H9 (cell line): ENCODE results near the gene GSTM1. TPM values are rescaled to one million over a fixed set of nuclear protein-coding genes. Genes with fewer than 3 reads are reported as not detected.

Experiments used
- DNase-seq: peaks from one replicate; pipeline ENCODE4 v3.0.0-alpha.2; 2017
- H2AFZ ChIP-seq: one replicate; pipeline ENCODE4 v1.6.1; 2013; ENCODE audit warnings: mild to moderate bottlenecking, low read length, control low read depth, moderate library complexity
- H2AK5ac ChIP-seq: 2 replicates; pipeline ENCODE4 v1.6.1; 2013; ENCODE audit warnings: low read length, control low read depth, mixed read lengths; ENCODE audit not compliant: insufficient read length
- H2BK120ac ChIP-seq: one replicate; pipeline ENCODE4 v1.6.1; 2013; ENCODE audit warnings: low read depth, mild to moderate bottlenecking, low read length, control low read depth, inconsistent platforms; ENCODE audit not compliant: poor library complexity, severe bottlenecking
- H2BK12ac ChIP-seq: 2 replicates; pipeline ENCODE4 v1.6.1; 2013; ENCODE audit warnings: low read length, control low read depth, mixed read lengths, low read depth; ENCODE audit not compliant: insufficient read length
- H2BK15ac ChIP-seq: 2 replicates; pipeline ENCODE4 v1.6.1; 2013; ENCODE audit warnings: low read depth, low read length, control low read depth
- H2BK20ac ChIP-seq: one replicate; pipeline ENCODE4 v1.6.1; 2013; ENCODE audit warnings: low read depth, mild to moderate bottlenecking, low read length, control low read depth, inconsistent platforms; ENCODE audit not compliant: poor library complexity, severe bottlenecking
- H2BK5ac ChIP-seq: 2 replicates; pipeline ENCODE4 v1.6.1; 2013; ENCODE audit warnings: low read length, control low read depth, mixed read lengths; ENCODE audit not compliant: insufficient read length
- H3K14ac ChIP-seq: 2 replicates; pipeline ENCODE4 v1.6.1; 2013; ENCODE audit warnings: low read length, control low read depth; ENCODE audit not compliant: insufficient read depth
- H3K18ac ChIP-seq: 2 replicates; pipeline ENCODE4 v1.6.1; 2013; ENCODE audit warnings: low read depth, mild to moderate bottlenecking, mixed read lengths, low read length, control low read depth; ENCODE audit not compliant: insufficient read length
- H3K23ac ChIP-seq: 2 replicates; pipeline ENCODE4 v1.6.1; 2013; ENCODE audit warnings: low read length, control low read depth, mixed read lengths, low read depth; ENCODE audit not compliant: insufficient read length
- H3K23me2 ChIP-seq: 2 replicates; pipeline ENCODE4 v1.6.1; 2013; ENCODE audit warnings: low read depth, mild to moderate bottlenecking, mixed read lengths, low read length, control low read depth; ENCODE audit not compliant: insufficient read length, poor library complexity, severe bottlenecking
- H3K27ac ChIP-seq: 2 replicates; pipeline ENCODE4 v1.5.1; 2013; ENCODE audit warnings: low read length, control low read depth, mixed read lengths, low read depth; ENCODE audit not compliant: insufficient read length
- H3K27me3 ChIP-seq: 2 replicates; pipeline ENCODE4 v1.6.1; 2013; ENCODE audit warnings: low read length, control low read depth, inconsistent platforms; ENCODE audit not compliant: insufficient read depth
- H3K4ac ChIP-seq: 2 replicates; pipeline ENCODE4 v1.6.1; 2013; ENCODE audit warnings: low read depth, mild to moderate bottlenecking, control low read depth, inconsistent platforms, low read length, moderate library complexity
- H3K4me1 ChIP-seq: 2 replicates; pipeline ENCODE4 v1.6.1; 2013; ENCODE audit warnings: low read length, control low read depth, inconsistent platforms; ENCODE audit not compliant: insufficient read depth
- H3K4me2 ChIP-seq: 2 replicates; pipeline ENCODE4 v1.6.1; 2013; ENCODE audit warnings: low read length, control low read depth, mixed read lengths; ENCODE audit not compliant: insufficient read length, insufficient read depth
- H3K56ac ChIP-seq: 2 replicates; pipeline ENCODE4 v1.6.1; 2013; ENCODE audit warnings: low read depth, mild to moderate bottlenecking, mixed read lengths, low read length, control low read depth; ENCODE audit not compliant: insufficient read length
- H3K79me1 ChIP-seq: 2 replicates; pipeline ENCODE4 v1.6.1; 2013; ENCODE audit warnings: low read depth, mild to moderate bottlenecking, moderate library complexity, low read length, control low read depth, inconsistent platforms; ENCODE audit not compliant: insufficient read depth, poor library complexity, severe bottlenecking
- H3K79me2 ChIP-seq: 2 replicates; pipeline ENCODE4 v1.6.1; 2013; ENCODE audit warnings: low read length, control low read depth, inconsistent platforms; ENCODE audit not compliant: insufficient read depth
- H3K9ac ChIP-seq: 2 replicates; pipeline ENCODE4 v1.6.1; 2013; ENCODE audit warnings: low read length, control low read depth, mixed read lengths; ENCODE audit not compliant: insufficient read length; ENCODE audit errors: extremely low read depth
- H3K9me3 ChIP-seq: one replicate; pipeline ENCODE4 v1.6.1; 2013; ENCODE audit warnings: low read depth, low read length, inconsistent platforms; ENCODE audit not compliant: control insufficient read depth
- H3T11ph ChIP-seq: one replicate; pipeline ENCODE4 v1.6.1; 2013; ENCODE audit warnings: mild to moderate bottlenecking, low read length, control low read depth, inconsistent platforms
- H4K20me1 ChIP-seq: one replicate; pipeline ENCODE4 v1.6.1; 2013; ENCODE audit not compliant: control insufficient read depth, insufficient read length, insufficient read depth
- H4K5ac ChIP-seq: 2 replicates; pipeline ENCODE4 v1.6.1; 2013; ENCODE audit warnings: low read depth, mild to moderate bottlenecking, mixed read lengths, low read length, control low read depth; ENCODE audit not compliant: insufficient read length
- H4K8ac ChIP-seq: replicated peaks from 2 replicates; pipeline ENCODE4 v1.6.1; 2013; ENCODE audit warnings: low read length, control low read depth, mixed read lengths, low read depth; ENCODE audit not compliant: insufficient read length
- H4K91ac ChIP-seq: 2 replicates; pipeline ENCODE4 v1.6.1; 2013; ENCODE audit warnings: low read depth, mild to moderate bottlenecking, moderate library complexity, mixed read lengths, low read length, control low read depth; ENCODE audit not compliant: insufficient read length
- H3K27ac Mint-ChIP-seq, 3 experiments: 2 replicates in 2 of 3; 3 replicates in 1 of 3; pipeline ENCODE4 v1.8.0; 2020 to 2021; ENCODE audit warnings: mixed read lengths in 3 of 3, mild to moderate bottlenecking in 1 of 3, moderate library complexity in 1 of 3
- H3K27me3 Mint-ChIP-seq: 2 replicates; pipeline ENCODE4 v1.8.0; 2021; ENCODE audit warnings: low read depth, mild to moderate bottlenecking, moderate library complexity, mixed read lengths
- H3K36me3 Mint-ChIP-seq, 3 experiments: 2 replicates in 2 of 3; 3 replicates in 1 of 3; pipeline ENCODE4 v1.8.0; 2020 to 2021; ENCODE audit warnings: low read depth in 3 of 3, mixed read lengths in 3 of 3; ENCODE audit not compliant: insufficient read depth in 1 of 3
- H3K4me1 Mint-ChIP-seq, 2 experiments: 2 replicates each; pipeline ENCODE4 v1.8.0; 2020; ENCODE audit warnings: mixed read lengths in 2 of 2
- H3K4me3 Mint-ChIP-seq, 2 experiments: 2 replicates in 1 of 2; 3 replicates in 1 of 2; pipeline ENCODE4 v1.8.0; 2020 to 2021; ENCODE audit warnings: mild to moderate bottlenecking in 2 of 2, mixed read lengths in 2 of 2, moderate library complexity in 1 of 2
- H3K9me3 Mint-ChIP-seq, 2 experiments: 2 replicates in 1 of 2; 3 replicates in 1 of 2; pipeline ENCODE4 v1.8.0; 2020; ENCODE audit warnings: mild to moderate bottlenecking in 2 of 2, mixed read lengths in 2 of 2, moderate library complexity in 1 of 2
- CTCF ChIP-seq: fragments of 200-600 bp; sonication (generic); conservative IDR thresholded peaks from 3 replicates; pipeline ENCODE4 v1.8.0; 2021; ENCODE audit warnings: antibody characterized with exemption, mild to moderate bottlenecking
- WGBS: extraction: QIAGEN DNeasy Blood & Tissue Kit; methylation state at CpG from one replicate; pipeline ENCODE4 v1.1.7; 2013; ENCODE audit warnings: missing lambda C conversion rate, low lambda C conversion rate, mixed read lengths; ENCODE audit not compliant: insufficient read length; ENCODE audit errors: extremely low coverage; 5-methylcytosine and 5-hydroxymethylcytosine counted together
- total RNA-seq: library from RNA; stranded (reverse); gene quantifications from 2 replicates; pipeline ENCODE4 v1.2.1, GENCODE V29; 2021

GSTM1 gene
- total RNA-seq, 1 experiment from 2014 or later, result 19.5 TPM

GRCh38 chr1:109650609-109651008 lies 37.0 kb upstream of the GSTM1 start:
- Histone ChIP-seq H3K4ac (no peak overlapping the region), H3K9me3 (no peaks in the 10 kb centered on the region), H4K8ac (no peak overlapping the region), H3K27me3 (no peaks in the 10 kb centered on the region), H3K79me1 (no peaks in the 10 kb centered on the region), H3K79me2 (no peaks in the 10 kb centered on the region), H2AK5ac (no peak overlapping the region), H2BK20ac (no peak overlapping the region), H4K5ac (no peak overlapping the region), H3K18ac (no peak overlapping the region), H3K56ac (no peak overlapping the region), H3K14ac (no peak overlapping the region), H3K23ac (no peak overlapping the region), H3K4me1 (no peaks in the 10 kb centered on the region), H3K4me2 (no peak overlapping the region), H2BK12ac (no peak overlapping the region), H3K27ac (no peak overlapping the region), H3K9ac (no peak overlapping the region), H2BK120ac (no peak overlapping the region), H4K20me1 (no peaks in the 10 kb centered on the region), H3T11ph (no peak overlapping the region), H2AFZ (no peak overlapping the region), H4K91ac (no peak overlapping the region), H3K23me2 (peaks cover 2% of the 10 kb centered on the region), H2BK15ac (no peak overlapping the region), H2BK5ac (no peak overlapping the region)
- DNase-seq, result no peak
- WGBS, result no CpG with 5 or more reads among the region's 3 CpGs
- Mint-ChIP-seq H3K27me3 (peaks cover 44% of the 10 kb centered on the region), H3K27ac (no peak overlapping the region), H3K4me1 (peaks cover 5 to 8% of the 10 kb centered on the region in 2 experiments; a peak in 3 of 4 replicates), H3K36me3 (no peaks in the 10 kb centered on the region; a peak in 1 of 7 replicates), H3K4me3 (no peak overlapping the region), H3K9me3 (peaks cover 5 to 11% of the 10 kb centered on the region in 2 experiments)
- no peak for TF ChIP-seq CTCF
